ENCODE data around the gene CDYL2.

GRCh38 chr16:80819988-80820387 lies 15.6 kb upstream of the CDYL2 start:
- TF ChIP-seq, protein P1, sequence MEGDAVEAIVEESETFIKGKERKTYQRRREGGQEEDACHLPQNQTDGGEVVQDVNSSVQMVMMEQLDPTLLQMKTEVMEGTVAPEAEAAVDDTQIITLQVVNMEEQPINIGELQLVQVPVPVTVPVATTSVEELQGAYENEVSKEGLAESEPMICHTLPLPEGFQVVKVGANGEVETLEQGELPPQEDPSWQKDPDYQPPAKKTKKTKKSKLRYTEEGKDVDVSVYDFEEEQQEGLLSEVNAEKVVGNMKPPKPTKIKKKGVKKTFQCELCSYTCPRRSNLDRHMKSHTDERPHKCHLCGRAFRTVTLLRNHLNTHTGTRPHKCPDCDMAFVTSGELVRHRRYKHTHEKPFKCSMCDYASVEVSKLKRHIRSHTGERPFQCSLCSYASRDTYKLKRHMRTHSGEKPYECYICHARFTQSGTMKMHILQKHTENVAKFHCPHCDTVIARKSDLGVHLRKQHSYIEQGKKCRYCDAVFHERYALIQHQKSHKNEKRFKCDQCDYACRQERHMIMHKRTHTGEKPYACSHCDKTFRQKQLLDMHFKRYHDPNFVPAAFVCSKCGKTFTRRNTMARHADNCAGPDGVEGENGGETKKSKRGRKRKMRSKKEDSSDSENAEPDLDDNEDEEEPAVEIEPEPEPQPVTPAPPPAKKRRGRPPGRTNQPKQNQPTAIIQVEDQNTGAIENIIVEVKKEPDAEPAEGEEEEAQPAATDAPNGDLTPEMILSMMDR (IDR thresholded peaks at IDR 0.05; ENCODE audit: low read depth, low read length): no peak
- TF ChIP-seq POLR2A (IDR thresholded peaks at IDR 0.05; ENCODE audit: extremely low read depth, insufficient read length) (no peak), MYC (IDR thresholded peaks at IDR 0.05; ENCODE audit: low read depth, low read length) (no peak)
- TF ChIP-seq, protein P2, sequence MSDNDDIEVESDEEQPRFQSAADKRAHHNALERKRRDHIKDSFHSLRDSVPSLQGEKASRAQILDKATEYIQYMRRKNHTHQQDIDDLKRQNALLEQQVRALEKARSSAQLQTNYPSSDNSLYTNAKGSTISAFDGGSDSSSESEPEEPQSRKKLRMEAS (IDR thresholded peaks at IDR 0.05; ENCODE audit: low read depth, low read length): no peak

Data from NB4 (cell line).